Activated T-helper 1 cell treated with anti-CD3 and anti-CD28 coated beads, Interleukin-12 subunit alpha, Interleukin-12 subunit beta, Interleukin-2, Interleukin-4 antibody, amounts not matched to agents 30 ng/mL and 10 ng/mL and 1 ng/mL, durations not matched to agents 14 hours and 24 hours and 36 hours (primary cell): ENCODE measurements around the gene PRPF19. TPM values are rescaled to one million over a fixed set of nuclear protein-coding genes. Genes with fewer than 3 reads are reported as not detected.

Experiments used
- DNase-seq: peaks from one replicate; pipeline ENCODE4 v3.0.0; 2021; ENCODE audit warnings: low spot score
- H3K27ac Mint-ChIP-seq: one replicate; pipeline ENCODE4 v1.8.0; 2021; ENCODE audit warnings: mild to moderate bottlenecking, mixed read lengths
- H3K27me3 Mint-ChIP-seq: one replicate; pipeline ENCODE4 v1.8.0; 2022; ENCODE audit warnings: mild to moderate bottlenecking, moderate library complexity, mixed read lengths; ENCODE audit not compliant: insufficient read depth
- H3K36me3 Mint-ChIP-seq: one replicate; pipeline ENCODE4 v1.8.0; 2021; ENCODE audit warnings: low read depth, mixed read lengths
- H3K4me1 Mint-ChIP-seq: one replicate; pipeline ENCODE4 v1.8.0; 2021; ENCODE audit warnings: low read depth, mixed read lengths
- H3K4me3 Mint-ChIP-seq: one replicate; pipeline ENCODE4 v1.8.0; 2021; ENCODE audit warnings: mild to moderate bottlenecking, moderate library complexity, mixed read lengths
- H3K9me3 Mint-ChIP-seq: one replicate; pipeline ENCODE4 v1.8.0; 2021; ENCODE audit warnings: mixed read lengths
- intact Hi-C: fragments of 100-400 bp; cut with micrococcal nuclease; formaldehyde crosslinking; loops from one replicate; pipeline ENCODE4 v1.15.1; 2024
- total RNA-seq: library from RNA; stranded (reverse); gene quantifications from 2 replicates; pipeline ENCODE4 v1.2.3, GENCODE V29; 2022

Gene PRPF19
- total RNA-seq, 1 donor from 2014 or later, result 222 TPM

DNA sequence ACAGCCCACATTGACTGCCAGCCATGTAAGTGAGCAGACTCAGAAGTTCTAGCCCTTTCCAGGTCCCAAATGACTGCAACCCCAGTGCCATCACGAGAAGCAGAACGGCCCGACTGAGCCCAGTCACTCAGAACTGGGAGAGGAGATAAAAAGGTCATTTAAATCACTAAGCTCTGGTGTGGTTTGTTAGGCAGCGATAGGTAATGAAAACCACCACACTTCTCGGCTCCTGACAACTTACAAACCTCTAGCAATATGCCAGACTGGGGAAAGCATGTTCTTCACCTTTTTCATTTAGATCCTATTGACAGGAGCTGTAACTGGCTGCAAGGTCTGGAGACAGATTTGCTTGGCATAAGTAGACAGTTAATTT is 38.9 kb upstream of the PRPF19 start:
- Mint-ChIP-seq H3K4me1 (peaks cover 2% of the 10 kb centered on the region), H3K9me3 (no peaks in the 10 kb centered on the region), H3K4me3 (no peak overlapping the region), H3K27me3 (peaks cover 13% of the 10 kb centered on the region), H3K36me3 (no peaks in the 10 kb centered on the region), H3K27ac (no peak overlapping the region)
- intact Hi-C loops, result no loop called here
- no peak for DNase-seq

DNA sequence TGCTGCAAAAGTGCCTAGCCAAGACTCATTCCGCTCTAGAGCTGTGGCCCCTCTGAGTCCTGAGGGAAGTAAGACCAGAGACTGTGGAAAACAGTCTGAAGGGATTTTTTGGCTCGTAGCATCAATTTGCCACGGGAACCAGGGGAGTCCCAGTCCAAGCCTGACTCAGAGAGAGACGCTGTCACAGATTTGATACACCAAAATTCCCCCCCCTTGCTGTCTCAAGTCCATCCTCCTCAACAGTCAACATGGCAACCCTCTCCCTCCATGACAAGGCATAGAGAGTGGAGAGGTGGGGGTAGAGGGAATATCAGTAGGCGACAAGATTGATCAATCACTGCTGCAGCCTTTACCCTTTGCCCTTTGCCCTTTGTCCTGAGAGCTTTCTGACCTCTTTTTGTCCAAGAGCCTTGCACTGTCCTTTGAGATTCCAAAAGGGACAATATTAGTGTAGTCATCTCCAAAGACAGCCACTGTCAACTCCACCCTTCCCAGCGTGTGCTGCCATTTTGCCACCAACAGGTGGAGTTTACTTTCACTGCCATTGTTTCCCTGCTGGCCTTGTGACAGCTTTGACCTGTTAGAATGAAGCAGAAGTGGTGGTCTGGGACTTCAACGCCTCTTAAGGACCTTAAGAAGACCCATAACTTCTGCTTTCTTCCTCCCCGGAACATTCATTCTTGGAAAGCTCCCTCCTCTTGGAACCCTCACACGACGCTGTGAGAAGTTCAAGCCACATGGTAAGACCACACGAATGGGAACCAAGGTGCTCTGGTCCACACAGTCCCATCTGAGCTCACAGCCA is 38.3 kb upstream of the PRPF19 start:
- Mint-ChIP-seq H3K9me3 (no peaks in the 10 kb centered on the region), H3K27me3 (peaks cover 10% of the 10 kb centered on the region), H3K27ac (no peak overlapping the region), H3K4me1 (peaks cover 7% of the 10 kb centered on the region), H3K36me3 (no peaks in the 10 kb centered on the region), H3K4me3 (no peak overlapping the region)
- intact Hi-C loops, result no loop called here
- no peak for DNase-seq

DNA sequence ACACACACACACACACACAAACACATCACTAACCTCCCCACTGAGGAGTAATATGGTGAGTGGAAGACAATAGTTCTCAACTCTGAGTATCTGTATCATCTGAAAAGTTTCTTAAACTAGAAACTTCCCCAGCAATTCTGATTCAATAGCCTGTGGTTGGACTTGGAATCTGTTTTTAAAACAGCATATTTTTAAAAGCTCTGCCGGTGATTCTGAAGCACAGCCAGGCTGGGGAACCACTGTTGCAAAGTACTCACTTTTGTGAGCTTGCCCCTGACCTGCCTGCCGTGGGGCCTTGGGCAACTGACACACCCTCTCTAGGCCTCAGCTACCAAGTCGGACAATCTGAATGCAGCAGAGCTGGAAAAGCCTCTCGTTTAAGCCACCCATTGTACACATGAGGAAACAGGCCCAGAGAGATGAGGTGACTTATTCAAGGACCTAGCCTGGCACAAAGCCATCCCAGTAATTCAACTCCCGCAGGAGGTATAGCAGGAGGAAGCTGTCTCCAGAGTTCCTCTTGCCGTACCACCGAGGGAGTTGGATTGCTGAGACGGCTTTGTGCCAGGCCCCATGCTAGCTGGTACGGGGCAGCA is 36.7 kb upstream of the PRPF19 start:
- DNase-seq, result no peak
- peaks cover 7% of the 10 kb centered on the region for H3K4me1 Mint-ChIP-seq
- intact Hi-C loops, result no loop called here

DNA sequence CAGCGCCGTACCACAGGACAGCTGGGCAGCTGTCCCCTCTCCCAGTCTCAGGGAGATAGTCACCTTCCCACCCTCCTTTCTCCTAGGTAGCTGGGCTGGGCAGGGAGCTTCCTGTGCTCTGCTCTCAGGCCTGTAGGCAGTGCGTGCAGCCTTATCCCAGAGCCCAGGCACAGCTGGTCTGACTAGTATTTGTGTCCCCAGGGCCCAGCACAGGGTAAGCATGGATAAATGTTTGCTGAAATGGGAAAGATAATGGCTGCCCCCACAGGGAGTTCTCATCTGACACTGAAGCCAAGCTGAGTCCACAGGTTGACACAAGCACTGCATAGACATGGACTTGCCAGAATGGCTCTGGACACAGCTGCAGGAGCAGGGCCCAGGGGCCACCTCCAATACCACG is 35.8 kb upstream of the PRPF19 start:
- Mint-ChIP-seq H3K27me3 (peaks cover 6% of the 10 kb centered on the region), H3K27ac (no peak overlapping the region), H3K36me3 (no peaks in the 10 kb centered on the region), H3K4me3 (no peak overlapping the region), H3K9me3 (no peaks in the 10 kb centered on the region), H3K4me1 (peaks cover 7% of the 10 kb centered on the region)
- no peak for DNase-seq
- intact Hi-C loops, result no loop called here

More for the DNA sequence above, 36.7 kb upstream of the PRPF19 start:
- no peaks in the 10 kb centered on the region for H3K36me3 Mint-ChIP-seq
- H3K27ac Mint-ChIP-seq, result no peak overlapping the region
- peaks cover 6% of the 10 kb centered on the region for H3K27me3 Mint-ChIP-seq
- no peak overlapping the region for H3K4me3 Mint-ChIP-seq
- no peaks in the 10 kb centered on the region for H3K9me3 Mint-ChIP-seq

DNA sequence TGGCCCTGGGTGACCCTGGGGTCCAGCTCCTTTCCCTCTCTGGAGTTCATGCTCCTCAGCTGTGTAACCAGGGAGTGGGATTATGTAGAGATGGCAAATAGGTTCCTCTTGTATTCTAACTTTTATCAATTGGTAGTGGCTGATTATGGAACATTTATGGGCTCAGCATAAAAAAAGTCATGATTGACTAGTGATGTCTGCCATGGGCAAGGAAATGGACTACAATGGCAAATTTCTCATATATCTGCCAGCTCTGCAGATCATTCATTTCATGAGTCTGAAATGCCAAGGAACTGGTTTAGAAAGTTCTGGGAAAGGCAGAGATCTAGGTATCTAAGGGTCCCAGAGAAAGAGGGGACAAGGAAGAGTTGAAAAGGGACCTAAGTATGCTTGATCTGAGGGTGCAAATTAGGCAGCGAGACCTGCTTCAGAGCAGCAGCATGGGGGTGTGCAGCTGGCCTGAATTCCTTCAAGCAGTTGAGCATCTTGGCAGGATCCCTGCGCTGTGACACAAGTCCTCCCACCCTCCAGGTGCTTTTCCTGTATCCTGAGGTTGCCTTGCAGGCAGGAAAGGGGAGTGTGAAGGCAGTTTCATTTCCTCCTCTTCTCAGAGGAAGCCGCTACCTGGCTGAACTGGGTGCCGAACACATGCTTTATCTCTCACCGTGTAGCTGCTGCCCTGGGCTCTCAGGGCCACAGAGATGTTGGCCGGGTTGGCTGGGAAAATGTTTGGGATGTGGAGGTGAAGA is 35.2 kb upstream of the PRPF19 start:
- no peak for DNase-seq
- peaks cover 6% of the 10 kb centered on the region for H3K27me3 Mint-ChIP-seq
- H3K4me1 Mint-ChIP-seq, result peaks cover 7% of the 10 kb centered on the region
- H3K27ac Mint-ChIP-seq, result no peak overlapping the region
- H3K4me3 Mint-ChIP-seq, result no peak overlapping the region
- no peaks in the 10 kb centered on the region for H3K36me3 Mint-ChIP-seq
- intact Hi-C loops, result no loop called here
- no peaks in the 10 kb centered on the region for H3K9me3 Mint-ChIP-seq

DNA sequence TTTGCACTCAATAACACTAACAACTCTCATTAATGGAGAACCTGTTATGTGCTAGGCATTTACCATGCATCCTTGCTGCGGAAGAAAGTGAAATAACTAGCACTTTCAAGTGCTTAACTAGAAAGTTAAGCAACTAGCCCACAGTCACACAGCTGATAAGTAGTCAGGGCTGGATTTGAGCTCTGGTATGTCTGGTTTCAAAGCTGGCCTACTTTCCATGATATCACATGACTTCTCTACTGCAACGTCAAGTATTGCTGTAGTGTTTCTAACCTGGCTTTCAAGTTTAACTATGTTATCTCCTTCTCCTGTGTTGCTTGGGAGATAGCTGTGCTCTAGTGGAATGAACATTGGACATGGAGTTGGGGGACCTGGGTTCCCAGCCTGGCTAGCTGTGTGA is 33.5 kb upstream of the PRPF19 start:
- intact Hi-C loops, result no loop called here
- Mint-ChIP-seq H3K4me3 (no peak overlapping the region), H3K27ac (no peak overlapping the region), H3K9me3 (no peaks in the 10 kb centered on the region), H3K4me1 (peaks cover 7% of the 10 kb centered on the region), H3K36me3 (no peaks in the 10 kb centered on the region), H3K27me3 (peaks cover 3% of the 10 kb centered on the region)
- DNase-seq, result no peak

DNA sequence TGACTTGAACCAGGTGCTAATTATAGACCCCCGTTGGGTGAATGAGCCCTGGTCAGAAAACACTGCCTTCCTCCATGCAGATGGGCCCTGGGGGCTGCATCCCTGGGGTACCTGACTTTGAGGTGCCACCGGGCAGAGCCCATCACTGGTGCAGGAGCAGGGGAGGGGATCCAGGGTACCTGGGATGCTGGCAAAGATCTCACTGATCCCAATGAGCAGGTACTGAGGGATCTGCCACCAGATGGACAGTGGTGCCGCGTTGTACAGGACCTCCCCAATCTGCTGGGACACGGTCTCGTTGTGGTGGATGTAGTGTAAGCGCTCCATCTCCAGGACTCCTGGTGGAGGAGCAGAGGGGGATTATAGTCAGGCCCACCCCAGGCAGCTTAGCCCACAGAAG is 32.9 kb upstream of the PRPF19 start:
- H3K27me3 Mint-ChIP-seq, result peaks cover 3% of the 10 kb centered on the region
- H3K9me3 Mint-ChIP-seq, result no peaks in the 10 kb centered on the region
- intact Hi-C loops, result no loop called here
- H3K4me1 Mint-ChIP-seq, result peaks cover 7% of the 10 kb centered on the region
- DNase-seq, result no peak
- no peaks in the 10 kb centered on the region for H3K36me3 Mint-ChIP-seq
- H3K27ac Mint-ChIP-seq, result no peak overlapping the region
- no peak overlapping the region for H3K4me3 Mint-ChIP-seq

DNA sequence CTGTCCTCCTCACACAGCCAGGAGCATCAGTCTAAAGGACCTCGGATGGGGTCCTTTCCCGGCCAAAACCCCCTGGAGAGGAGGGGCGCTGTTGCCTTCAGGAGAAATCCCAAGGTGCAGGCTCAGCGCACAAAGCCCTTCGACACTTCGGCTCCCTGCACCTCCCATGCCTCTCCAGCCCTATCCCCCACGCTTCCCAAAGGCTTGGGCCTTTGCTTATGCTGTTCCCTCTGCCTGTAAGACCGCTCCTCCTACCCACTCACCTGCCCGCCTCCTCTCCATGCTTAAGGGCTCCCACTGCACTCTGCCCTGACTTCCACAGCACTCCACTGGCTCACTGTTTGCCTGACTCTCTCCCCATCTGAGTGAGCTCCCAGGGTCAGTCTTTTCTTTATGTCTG is 32.1 kb upstream of the PRPF19 start:
- H3K4me3 Mint-ChIP-seq, result no peak overlapping the region
- peaks cover 7% of the 10 kb centered on the region for H3K4me1 Mint-ChIP-seq
- DNase-seq, result no peak
- no peaks in the 10 kb centered on the region for H3K36me3 Mint-ChIP-seq
- intact Hi-C loops, result no loop called here
- H3K27me3 Mint-ChIP-seq, result peaks cover 3% of the 10 kb centered on the region
- no peaks in the 10 kb centered on the region for H3K9me3 Mint-ChIP-seq
- H3K27ac Mint-ChIP-seq, result no peak overlapping the region

DNA sequence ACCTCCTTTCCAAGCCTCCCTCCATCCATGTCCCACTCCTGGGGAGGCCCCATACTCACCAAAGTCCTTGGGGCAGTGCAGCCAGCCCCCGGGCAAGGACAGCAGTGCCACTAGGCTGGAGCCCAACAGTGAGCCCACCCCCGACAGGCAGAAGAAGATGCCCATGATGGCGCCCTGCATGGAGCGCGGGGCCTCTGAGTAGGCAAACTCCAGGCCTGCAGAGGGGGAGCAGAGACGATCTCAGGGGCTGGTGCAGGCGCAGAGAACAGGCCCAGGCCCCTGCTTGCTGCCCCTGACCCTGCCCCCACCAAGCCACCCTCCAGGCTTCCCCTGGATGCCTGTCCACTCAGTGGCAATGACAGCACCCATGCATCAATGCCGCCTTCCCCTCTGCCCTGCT is 31.4 kb upstream of the PRPF19 start:
- H3K27me3 Mint-ChIP-seq, result peaks cover 3% of the 10 kb centered on the region
- H3K36me3 Mint-ChIP-seq, result no peaks in the 10 kb centered on the region
- H3K27ac Mint-ChIP-seq, result no peak overlapping the region
- no peaks in the 10 kb centered on the region for H3K9me3 Mint-ChIP-seq
- intact Hi-C loops, result no loop called here
- peaks cover 7% of the 10 kb centered on the region for H3K4me1 Mint-ChIP-seq
- DNase-seq, result no peak
- no peak overlapping the region for H3K4me3 Mint-ChIP-seq

DNA sequence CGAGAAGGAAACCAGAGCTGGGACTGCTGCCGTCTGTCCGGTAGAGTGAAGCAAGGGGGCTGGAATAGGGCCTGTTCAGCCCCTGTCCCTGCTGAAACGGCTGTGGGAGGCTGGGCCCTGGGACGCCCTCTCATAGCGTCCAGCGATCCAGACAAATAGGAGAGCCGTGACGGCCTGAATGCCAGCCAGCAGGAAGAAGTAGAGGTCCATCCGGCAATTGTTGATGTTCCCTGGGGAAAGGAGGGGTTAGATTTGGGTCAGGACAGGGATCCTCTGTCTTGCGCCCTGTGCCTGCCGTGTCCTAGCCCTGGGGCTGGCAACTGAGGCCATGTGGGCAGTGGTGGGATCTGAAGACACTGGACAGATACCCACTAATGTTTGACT is 30.8 kb upstream of the PRPF19 start:
- intact Hi-C loops, result no loop called here
- no peaks in the 10 kb centered on the region for H3K9me3 Mint-ChIP-seq
- DNase-seq, result no peak

DNA sequence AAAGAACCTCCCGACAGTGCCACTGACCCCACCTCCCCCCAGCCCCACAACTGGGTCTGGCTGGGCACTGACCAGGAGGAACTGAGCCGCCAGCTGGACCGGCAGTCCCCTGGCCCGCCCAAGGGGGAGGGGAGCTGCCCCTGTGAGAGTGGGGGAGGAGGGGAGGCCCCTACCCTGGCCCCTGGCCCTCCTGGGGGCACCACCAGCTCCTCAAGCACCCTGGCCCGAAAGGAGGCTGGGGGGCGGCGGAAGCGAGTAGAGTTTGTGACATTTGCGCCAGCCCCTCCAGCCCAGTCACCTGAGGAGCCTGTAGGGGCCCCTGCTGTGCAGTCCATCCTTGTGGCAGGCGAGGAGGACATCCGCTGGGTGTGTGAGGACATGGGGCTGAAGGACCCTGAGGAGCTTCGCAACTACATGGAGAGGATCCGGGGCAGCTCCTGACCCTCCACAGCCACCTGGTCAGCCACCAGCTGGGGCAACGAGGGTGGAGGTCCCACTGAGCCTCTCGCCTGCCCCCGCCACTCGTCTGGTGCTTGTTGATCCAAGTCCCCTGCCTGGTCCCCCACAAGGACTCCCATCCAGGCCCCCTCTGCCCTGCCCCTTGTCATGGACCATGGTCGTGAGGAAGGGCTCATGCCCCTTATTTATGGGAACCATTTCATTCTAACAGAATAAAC is 30.2 kb upstream of the PRPF19 start:
- no peaks in the 10 kb centered on the region for H3K36me3 Mint-ChIP-seq
- H3K9me3 Mint-ChIP-seq, result no peaks in the 10 kb centered on the region
- intact Hi-C loops, result no loop called here
- DNase-seq, result no peak
- no peak overlapping the region for H3K4me3 Mint-ChIP-seq
- H3K27me3 Mint-ChIP-seq, result peaks cover 6% of the 10 kb centered on the region
- H3K4me1 Mint-ChIP-seq, result peaks cover 7% of the 10 kb centered on the region
- no peak overlapping the region for H3K27ac Mint-ChIP-seq

More for the DNA sequence above, 30.8 kb upstream of the PRPF19 start:
- H3K4me3 Mint-ChIP-seq, result no peak overlapping the region
- H3K36me3 Mint-ChIP-seq, result no peaks in the 10 kb centered on the region
- H3K27me3 Mint-ChIP-seq, result peaks cover 5% of the 10 kb centered on the region
- no peak overlapping the region for H3K27ac Mint-ChIP-seq
- H3K4me1 Mint-ChIP-seq, result peaks cover 7% of the 10 kb centered on the region

DNA sequence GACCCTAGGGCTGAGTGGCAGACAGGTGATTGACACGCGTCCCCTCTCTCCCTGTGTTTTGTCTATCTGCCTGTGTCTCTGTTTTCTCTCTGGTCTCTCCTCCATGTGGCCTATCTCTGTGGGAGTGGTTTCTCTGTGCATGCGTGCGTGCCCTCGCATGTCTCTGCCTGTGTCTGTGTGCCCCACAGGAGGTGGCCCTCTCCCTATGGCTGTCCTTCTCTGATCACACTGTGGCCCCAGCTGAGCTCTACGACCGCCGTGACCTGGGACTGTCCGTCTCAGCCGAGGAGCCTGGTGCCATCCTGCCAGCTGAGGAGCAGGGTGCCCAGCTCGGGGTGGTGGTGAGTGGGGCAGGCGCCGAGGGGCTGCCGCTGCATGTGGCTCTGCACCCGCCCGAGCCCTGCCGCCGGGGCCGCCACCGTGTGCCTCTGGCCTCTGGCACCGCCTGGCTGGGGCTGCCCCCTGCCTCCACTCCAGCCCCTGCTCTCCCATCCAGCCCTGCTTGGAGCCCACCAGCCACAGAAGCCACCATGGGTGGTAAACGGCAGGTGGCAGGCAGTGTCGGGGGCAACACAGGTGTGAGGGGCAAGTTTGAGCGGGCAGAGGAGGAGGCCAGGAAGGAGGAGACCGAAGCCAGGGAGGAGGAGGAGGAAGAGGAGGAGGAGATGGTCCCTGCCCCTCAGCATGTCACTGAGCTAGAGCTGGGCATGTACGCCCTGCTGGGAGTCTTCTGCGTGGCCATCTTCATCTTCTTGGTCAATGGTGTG is 29.5 kb upstream of the PRPF19 start:
- Mint-ChIP-seq H3K36me3 (no peaks in the 10 kb centered on the region), H3K27ac (no peak overlapping the region), H3K27me3 (peaks cover 6% of the 10 kb centered on the region), H3K9me3 (no peaks in the 10 kb centered on the region), H3K4me3 (no peak overlapping the region), H3K4me1 (peaks cover 7% of the 10 kb centered on the region)
- intact Hi-C loops, result no loop called here
- no peak for DNase-seq
